Endothelial cell of umbilical vein (primary cell): ENCODE results near the gene TMEM62. TPM values are rescaled to one million over a fixed set of nuclear protein-coding genes. Genes with fewer than 3 reads are reported as not detected.

ENCODE experiments used
- BruUV-seq: library from RNA; stranded (reverse); fragments of 400-500 nt; replicated peaks from 2 replicates; lab custom pipeline; 2021; lab: Mats Ljungman, UMichigan
- CTCF ChIA-PET: fragments of 300-600, 350-600 bp; sonication (Branson Sonifier 250); formaldehyde crosslinking; loops from one replicate; lab custom pipeline; 2021; ENCODE audit warnings: antibody characterized with exemption, inconsistent platforms; lab: Charles Lee
- POLR2A ChIA-PET: fragments of 300-600, 350-600 bp; sonication (Branson Sonifier 250); formaldehyde crosslinking; loops from one replicate; lab custom pipeline; 2021; ENCODE audit warnings: antibody characterized with exemption, inconsistent platforms; lab: Charles Lee
- DNase-seq: peaks from one replicate; pipeline ENCODE4 v3.0.0-alpha.2; 2011; ENCODE audit warnings: low read depth, low spot score
- FAIRE-seq: peaks from 2 replicates; lab custom pipeline; 2011; peaks lifted over from hg19 to GRCh38; lab: Jason Lieb, UNC
- H2AFZ ChIP-seq: 2 replicates; pipeline ENCODE4 v1.6.0; 2012; ENCODE audit warnings: low read depth, low read length, control low read depth, inconsistent platforms
- H3K27ac ChIP-seq: 2 replicates; pipeline ENCODE4 v1.5.1; 2011; ENCODE audit warnings: low read depth, mild to moderate bottlenecking, control low read depth, low read length, moderate library complexity; ENCODE audit not compliant: insufficient read depth
- H3K27me3 ChIP-seq, 2 experiments: 2 replicates each; pipeline versions ENCODE4 v1.6.0 to v1.6.1; 2011; ENCODE audit warnings: low read length in 2 of 2, mixed read lengths in 1 of 2; ENCODE audit not compliant: control insufficient read depth in 2 of 2, insufficient read depth in 2 of 2
- H3K36me3 ChIP-seq, 2 experiments: 2 replicates in 1 of 2; 3 replicates in 1 of 2; pipeline ENCODE4 v1.5.1; 2011; ENCODE audit warnings: low read length in 2 of 2, mild to moderate bottlenecking in 1 of 2, moderate library complexity in 1 of 2; ENCODE audit not compliant: control insufficient read depth in 2 of 2, insufficient read depth in 2 of 2; ENCODE audit errors: extremely low read depth in 1 of 2
- H3K4me1 ChIP-seq: 3 replicates; pipeline ENCODE4 v1.5.1; 2011; ENCODE audit warnings: mild to moderate bottlenecking, low read length; ENCODE audit not compliant: control insufficient read depth, insufficient read depth; ENCODE audit errors: extremely low read depth
- H3K4me2 ChIP-seq: 2 replicates; pipeline ENCODE4 v1.6.1; 2011; ENCODE audit warnings: low read length, control low read depth, mixed read lengths; ENCODE audit not compliant: insufficient read depth
- H3K4me3 ChIP-seq, 3 experiments: fragments of 200-600 bp in 1 of 3; sonication (generic), shearing (Covaris generic) in 1 of 3; replicated peaks in 1 of 3; 2 replicates each; pipeline ENCODE4 v1.5.1; 2011 to 2016; ENCODE audit warnings: control low read depth in 3 of 3, low read length in 3 of 3, mild to moderate bottlenecking in 2 of 3, inconsistent platforms in 1 of 3, low read depth in 1 of 3, moderate library complexity in 1 of 3; ENCODE audit not compliant: insufficient read depth in 1 of 3
- H3K79me2 ChIP-seq: 2 replicates; pipeline ENCODE4 v1.6.0; 2012; ENCODE audit warnings: low read length, inconsistent platforms; ENCODE audit not compliant: control insufficient read depth, insufficient read depth
- H3K9ac ChIP-seq: replicated peaks from 2 replicates; pipeline ENCODE3; 2011; ENCODE audit warnings: low read length, control low read depth; ENCODE audit not compliant: insufficient read depth; ENCODE audit errors: extremely low read depth
- H3K9me1 ChIP-seq: replicated peaks from 3 replicates; pipeline ENCODE4 v1.6.0; 2011; ENCODE audit warnings: mild to moderate bottlenecking, low read length; ENCODE audit not compliant: control insufficient read depth, insufficient read depth; ENCODE audit errors: extremely low read depth
- H3K9me3 ChIP-seq: replicated peaks from 2 replicates; pipeline ENCODE4 v1.5.1; 2012; ENCODE audit warnings: low read length, inconsistent platforms; ENCODE audit not compliant: control insufficient read depth, insufficient read depth
- H4K20me1 ChIP-seq: replicated peaks from 2 replicates; pipeline ENCODE3; 2011; ENCODE audit warnings: mild to moderate bottlenecking, low read length; ENCODE audit not compliant: control insufficient read depth, insufficient read depth; ENCODE audit errors: extremely low read depth
- CTCF ChIP-seq, 2 donors: IDR thresholded peaks; 1 replicate in 1 of 2; 2 replicates in 1 of 2; pipeline ENCODE4 v1.5.1; 2011; ENCODE audit warnings: low read length in 2 of 2, mild to moderate bottlenecking in 2 of 2, moderate library complexity in 2 of 2, control low read depth in 1 of 2, inconsistent platforms in 1 of 2, low read depth in 1 of 2; ENCODE audit not compliant: insufficient read depth in 1 of 2; ENCODE audit errors: extremely low read depth in 1 of 2
- EZH2 ChIP-seq: IDR thresholded peaks from 2 replicates; pipeline ENCODE4 v1.6.1; 2012; ENCODE audit warnings: borderline replicate concordance, low read depth, mild to moderate bottlenecking, moderate library complexity, low read length, inconsistent platforms; ENCODE audit not compliant: severe bottlenecking
- FOS ChIP-seq: IDR thresholded peaks from 2 replicates; pipeline ENCODE4 v1.6.1; 2011; ENCODE audit warnings: mild to moderate bottlenecking, low read length, moderate library complexity, borderline replicate concordance; ENCODE audit not compliant: insufficient read depth
- GATA2 ChIP-seq: IDR thresholded peaks from 2 replicates; pipeline ENCODE4 v1.7.0; 2011; ENCODE audit warnings: low read depth, mild to moderate bottlenecking, moderate library complexity, mixed read lengths, low read length; ENCODE audit not compliant: insufficient read length, insufficient read depth
- JUN ChIP-seq: IDR thresholded peaks from 2 replicates; pipeline ENCODE4 v1.6.1; 2011; ENCODE audit warnings: borderline replicate concordance, low read depth; ENCODE audit not compliant: insufficient read length, insufficient read depth
- MAX ChIP-seq: IDR thresholded peaks from 2 replicates; pipeline ENCODE4 v1.6.1; 2011; ENCODE audit not compliant: insufficient read depth, insufficient read length
- MYC ChIP-seq: IDR thresholded peaks from one replicate; pipeline ENCODE4 v1.6.1; 2011; ENCODE audit warnings: mild to moderate bottlenecking, low read depth, low read length
- POLR2A ChIP-seq: IDR thresholded peaks from 2 replicates; pipeline ENCODE4 v1.6.1; 2012; ENCODE audit warnings: low read depth, mild to moderate bottlenecking, control low read depth, low read length
- POLR2AphosphoS5 ChIP-seq: IDR thresholded peaks from 2 replicates; pipeline ENCODE4 v1.6.1; 2012; ENCODE audit warnings: low read depth, mild to moderate bottlenecking, control low read depth, low read length, moderate library complexity; ENCODE audit not compliant: insufficient read depth
- dilution Hi-C: fragments of 300-500 bp; cut with MboI; formaldehyde crosslinking; loops from one replicate; pipeline ENCODE4 v1.15.0; 2019; ENCODE audit warnings: low sequenced_read_pairs; ENCODE audit not compliant: extremely low pct_ligation_motif_present
- intact Hi-C: fragments of 100-400 bp; cut with micrococcal nuclease; formaldehyde crosslinking; loops from one replicate; pipeline ENCODE4 v1.10.0; 2022
- polyA plus RNA-seq, 4 experiments: library from polyadenylated mRNA; depleted of rRNA in 3 of 4; stranded (reverse) in 3 of 4; unstranded in 1 of 4; fragments of >200 nt; gene quantifications; 2 replicates each; pipeline versions ENCODE4 v1.2.1 to v1.2.3, GENCODE V29; 2011 to 2012; ENCODE audit warnings: missing spikeins in 1 of 4
- total RNA-seq: library from RNA; stranded (reverse); gene quantifications from 2 replicates; pipeline ENCODE4 v1.2.3, GENCODE V29; 2021

Gene TMEM62
- total and polyA plus RNA-seq, 2 donors (not counting 3 experiments of a cell fraction or from before 2014, with no cell fraction given) = 10.4 to 22.2 TPM

GRCh38 chr15:43215961-43216360, 82.6 kb downstream of the TMEM62 start:
- no peaks in the 10 kb centered on the region for H3K9me1 ChIP-seq
- no peak for TF ChIP-seq CTCF (IDR thresholded peaks at IDR 0.05; ENCODE audit: extremely low read depth in 1 of 2, insufficient read depth in 1 of 2, low read depth in 1 of 2, low read length in 2 of 2)
- no peak for TF ChIP-seq EZH2
- TF ChIP-seq POLR2A = no peak
- TF ChIP-seq MAX = no peak
- TF ChIP-seq GATA2 = no peak
- no peak for TF ChIP-seq JUN
- TF ChIP-seq FOS = no peak
- TF ChIP-seq POLR2AphosphoS5 = no peak
- no peak for TF ChIP-seq MYC
- no peak for FAIRE-seq
- no peaks in the 10 kb centered on the region for H4K20me1 ChIP-seq
- no peak overlapping the region for H3K4me2 ChIP-seq
- CTCF ChIA-PET = interaction anchor here (1.0 to 2.3 kb wide), 3 partner anchors 9 to 70 kb away, joined by 3 to 19 read pairs (median 5); no protein-coding TSS in a partner anchor
- no peaks in the 10 kb centered on the region for H3K36me3 ChIP-seq
- no peak for DNase-seq
- no peaks in the 10 kb centered on the region for H3K79me2 ChIP-seq
- no TSS peak for BruUV-seq
- POLR2A ChIA-PET = interaction anchor here (0.7 kb wide), 1 partner anchor 883 kb away, joined by 3 read pairs; no protein-coding TSS in a partner anchor
- H3K4me3 ChIP-seq = no peak overlapping the region
- intact Hi-C loops (no loop called here), dilution Hi-C loops (no loop called here)
- H3K9ac ChIP-seq = no peak overlapping the region
- no peak overlapping the region for H3K27ac ChIP-seq
- H2AFZ ChIP-seq = no peak overlapping the region
- peaks cover 3 to 8% of the 10 kb centered on the region in 2 experiments for H3K27me3 ChIP-seq
- no peaks in the 10 kb centered on the region for H3K9me3 ChIP-seq
- no peaks in the 10 kb centered on the region for H3K4me1 ChIP-seq
